Measurements from ENCODE around the gene ERC1. TPM values are rescaled to one million over a fixed set of nuclear protein-coding genes. Genes with fewer than 3 reads are reported as not detected.

The ERC1 gene
- total RNA-seq, 1 donor from 2014 or later = 46.6 TPM

GRCh38 chr12:1373901-1374735 lies 383.1 kb downstream of the ERC1 start:
- ATAC-seq (ENCODE audit: poor library complexity) (no peak), DNase-seq (no peak)
- intact Hi-C loops (cut with DNase I) = no loop called here

GRCh38 chr12:1375323-1375722 lies 384.3 kb downstream of the ERC1 start:
- DNase-seq (no peak), ATAC-seq (ENCODE audit: poor library complexity) (no peak)
- intact Hi-C loops (cut with DNase I) = no loop called here

GRCh38 chr12:1377117-1377516 lies 386.1 kb downstream of the ERC1 start:
- ATAC-seq (ENCODE audit: poor library complexity) = no peak
- intact Hi-C loops (cut with DNase I) = no loop called here
- no peak for DNase-seq

- ATAC-seq (ENCODE audit: poor library complexity) = no peak
- intact Hi-C loops (cut with DNase I) = no loop called here
- no peak for DNase-seq
These were observed 386.7 kb downstream of the ERC1 start for GRCh38 chr12:1377681-1378080.

- intact Hi-C loops (cut with DNase I) = no loop called here
- DNase-seq (no peak), ATAC-seq (ENCODE audit: poor library complexity) (no peak)
These were observed 389.3 kb downstream of the ERC1 start for GRCh38 chr12:1380171-1380851.

GRCh38 chr12:1382151-1382550 lies 391.1 kb downstream of the ERC1 start:
- intact Hi-C loops (cut with DNase I) = no loop called here
- DNase-seq = no peak
- no peak for ATAC-seq (ENCODE audit: poor library complexity)

- intact Hi-C loops (cut with DNase I) = no loop called here
- DNase-seq = no peak
- ATAC-seq (ENCODE audit: poor library complexity) = no peak
These were observed 391.8 kb downstream of the ERC1 start for GRCh38 chr12:1382826-1383225.

- intact Hi-C loops (cut with DNase I) = no loop called here
- ATAC-seq (ENCODE audit: poor library complexity) = no peak
- DNase-seq = no peak
These were observed 392.7 kb downstream of the ERC1 start for GRCh38 chr12:1383758-1384157.

- no peak for ATAC-seq (ENCODE audit: poor library complexity)
These were observed 393.9 kb downstream of the ERC1 start for GRCh38 chr12:1384910-1385309.

GRCh38 chr12:1391722-1392121 lies 400.7 kb downstream of the ERC1 start:
- ATAC-seq (ENCODE audit: poor library complexity) (no peak), DNase-seq (no peak)
- intact Hi-C loops (cut with DNase I) = no loop called here

More at GRCh38 chr12:1384910-1385309, 393.9 kb downstream of the ERC1 start:
- no peak for DNase-seq
- intact Hi-C loops (cut with DNase I) = no loop called here

- ATAC-seq (ENCODE audit: poor library complexity) = no peak
- intact Hi-C loops (cut with DNase I) = no loop called here
These were observed 404.5 kb downstream of the ERC1 start for GRCh38 chr12:1395421-1395955.

GRCh38 chr12:1398673-1399072 lies 407.6 kb downstream of the ERC1 start:
- intact Hi-C loops (cut with DNase I) = no loop called here
- DNase-seq (no peak), ATAC-seq (ENCODE audit: poor library complexity) (no peak)

More at GRCh38 chr12:1395421-1395955, 404.5 kb downstream of the ERC1 start:
- no peak for DNase-seq

- no peak for ATAC-seq (ENCODE audit: poor library complexity)
- DNase-seq = no peak
- intact Hi-C loops (cut with DNase I) = no loop called here
These were observed 410.9 kb downstream of the ERC1 start for GRCh38 chr12:1401891-1402290.

GRCh38 chr12:1403417-1403816 lies 412.4 kb downstream of the ERC1 start:
- ATAC-seq (ENCODE audit: poor library complexity) = no peak
- intact Hi-C loops (cut with DNase I) = no loop called here
- DNase-seq = no peak

- DNase-seq (no peak), ATAC-seq (ENCODE audit: poor library complexity) (no peak)
- intact Hi-C loops (cut with DNase I) = no loop called here
These were observed 414.6 kb downstream of the ERC1 start for GRCh38 chr12:1405619-1406018.

GRCh38 chr12:1410794-1411193 lies 419.8 kb downstream of the ERC1 start:
- DNase-seq (no peak), ATAC-seq (ENCODE audit: poor library complexity) (no peak)
- intact Hi-C loops (cut with DNase I) = no loop called here

- ATAC-seq (ENCODE audit: poor library complexity) = no peak
- DNase-seq = no peak
- intact Hi-C loops (cut with DNase I) = no loop called here
These were observed 422.9 kb downstream of the ERC1 start for GRCh38 chr12:1413930-1414329.

GRCh38 chr12:1418144-1418543 lies 427.1 kb downstream of the ERC1 start:
- intact Hi-C loops (cut with DNase I) = no loop called here
- ATAC-seq (ENCODE audit: poor library complexity) = no peak
- DNase-seq = no peak

- ATAC-seq (ENCODE audit: poor library complexity) (no peak), DNase-seq (no peak)
These were observed 428.9 kb downstream of the ERC1 start for GRCh38 chr12:1419849-1420371.

More at GRCh38 chr12:1419849-1420371, 428.9 kb downstream of the ERC1 start:
- intact Hi-C loops (cut with DNase I) = no loop called here

Data from Right ventricle myocardium superior (tissue), 1 donor.